ENCODE measurements around the gene TEX9. TPM values are rescaled to one million over a fixed set of nuclear protein-coding genes. Genes with fewer than 3 reads are reported as not detected.

The TEX9 gene
- total and polyA plus RNA-seq, 9 donors, result 3.0 to 25.8 (median 11.7) TPM

GRCh38 chr15:56467616-56468015 is 102.4 kb downstream of the TEX9 start:
- Histone ChIP-seq H3K27me3 (no peaks in the 10 kb centered on the region), H3K27ac (no peak overlapping the region), H3K36me3 (no peaks in the 10 kb centered on the region), H3K4me3 (no peak overlapping the region), H3K4me1 (ENCODE audit: insufficient read depth) (peaks cover 1% of the 10 kb centered on the region), H3K9me3 (no peaks in the 10 kb centered on the region)
- intact Hi-C loops (cut with DNase I), result no loop called here
- WGBS, 3 donors, result 42 to 65% (median 56%) methylated on average over 3 of the region's 3 CpGs
- DNase-seq, result no peak
- no peak for TF ChIP-seq CTCF (IDR thresholded peaks at IDR 0.05)
- TF ChIP-seq POLR2A (IDR thresholded peaks at IDR 0.05), result no peak
- no peak for TF ChIP-seq EP300 (IDR thresholded peaks at IDR 0.05)

- no peaks in the 10 kb centered on the region for H3K27me3 ChIP-seq
- no peak for DNase-seq
- no peak overlapping the region for H3K4me3 ChIP-seq
- intact Hi-C loops (cut with DNase I), result no loop called here
- peaks cover 1% of the 10 kb centered on the region for H3K4me1 ChIP-seq (ENCODE audit: insufficient read depth)
- no peak for TF ChIP-seq EP300 (IDR thresholded peaks at IDR 0.05)
- no peak for TF ChIP-seq POLR2A (IDR thresholded peaks at IDR 0.05)
- no peak for TF ChIP-seq CTCF (IDR thresholded peaks at IDR 0.05)
- no peaks in the 10 kb centered on the region for H3K9me3 ChIP-seq
- no peak overlapping the region for H3K27ac ChIP-seq
- H3K36me3 ChIP-seq, result no peaks in the 10 kb centered on the region
- 27 to 44% (median 43%) methylated on average over 2 of the region's 2 CpGs for WGBS, 3 donors
These were observed 103.2 kb downstream of the TEX9 start for GRCh38 chr15:56468401-56468800.

GRCh38 chr15:56469483-56469882 is 104.3 kb downstream of the TEX9 start:
- H3K9me3 ChIP-seq, result no peaks in the 10 kb centered on the region
- no peak overlapping the region for H3K27ac ChIP-seq
- no peaks in the 10 kb centered on the region for H3K36me3 ChIP-seq
- no peak overlapping the region for H3K4me3 ChIP-seq
- H3K4me1 ChIP-seq (ENCODE audit: insufficient read depth), result peaks cover 1% of the 10 kb centered on the region
- intact Hi-C loops (cut with DNase I), result no loop called here
- TF ChIP-seq POLR2A (IDR thresholded peaks at IDR 0.05), result no peak
- TF ChIP-seq CTCF (IDR thresholded peaks at IDR 0.05), result no peak
- TF ChIP-seq EP300 (IDR thresholded peaks at IDR 0.05), result no peak
- no peaks in the 10 kb centered on the region for H3K27me3 ChIP-seq
- DNase-seq, result no peak

- WGBS, 3 donors, result 86 to 90% (median 89%) methylated on average over 5 of the region's 5 CpGs
- no peaks in the 10 kb centered on the region for H3K9me3 ChIP-seq
- no peaks in the 10 kb centered on the region for H3K27me3 ChIP-seq
- DNase-seq, result no peak
- no peak overlapping the region for H3K4me3 ChIP-seq
- TF ChIP-seq CTCF (IDR thresholded peaks at IDR 0.05), result no peak
- no peak for TF ChIP-seq POLR2A (IDR thresholded peaks at IDR 0.05)
- TF ChIP-seq EP300 (IDR thresholded peaks at IDR 0.05), result no peak
- intact Hi-C loops (cut with DNase I), result no loop called here
- no peaks in the 10 kb centered on the region for H3K4me1 ChIP-seq (ENCODE audit: insufficient read depth)
- H3K27ac ChIP-seq, result no peak overlapping the region
- no peaks in the 10 kb centered on the region for H3K36me3 ChIP-seq
These were observed 106.3 kb downstream of the TEX9 start for GRCh38 chr15:56471440-56472069.
